HG02610 (cell line): ENCODE results near the gene IKBIP.
"Not testable (repeated sequence)": the region's sequence is repeated elsewhere in the genome, so short reads cannot be mapped to it uniquely, and the experiment has no call there.

Experiments
- ATAC-seq: cut with Tn5 transposase; IDR thresholded peaks from one replicate; pipeline ENCODE4 v1.9.1; 2021; ENCODE audit warnings: mild to moderate bottlenecking, moderate library complexity; ENCODE audit not compliant: unreplicated experiment

Gene IKBIP

DNA sequence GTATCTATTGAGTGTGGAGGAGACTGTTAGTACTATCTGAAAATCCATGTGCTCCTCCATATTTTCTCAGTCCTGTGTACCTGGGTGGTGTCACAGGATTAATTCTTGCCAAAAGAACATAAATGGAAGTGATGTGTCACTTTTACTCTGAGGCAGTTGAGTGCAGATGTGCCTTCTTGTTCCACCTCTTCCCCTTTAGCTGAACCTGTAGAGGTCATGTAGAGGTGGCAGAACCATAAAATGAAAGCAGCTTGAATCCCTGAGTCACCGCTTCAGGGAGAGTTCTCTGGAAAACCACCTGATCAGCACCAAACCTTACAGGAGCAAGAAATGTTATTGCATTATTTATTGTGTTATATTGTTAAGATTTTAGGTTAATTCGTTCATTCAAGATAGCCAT is 65.8 kb downstream of the IKBIP start:
- no peak for ATAC-seq

DNA sequence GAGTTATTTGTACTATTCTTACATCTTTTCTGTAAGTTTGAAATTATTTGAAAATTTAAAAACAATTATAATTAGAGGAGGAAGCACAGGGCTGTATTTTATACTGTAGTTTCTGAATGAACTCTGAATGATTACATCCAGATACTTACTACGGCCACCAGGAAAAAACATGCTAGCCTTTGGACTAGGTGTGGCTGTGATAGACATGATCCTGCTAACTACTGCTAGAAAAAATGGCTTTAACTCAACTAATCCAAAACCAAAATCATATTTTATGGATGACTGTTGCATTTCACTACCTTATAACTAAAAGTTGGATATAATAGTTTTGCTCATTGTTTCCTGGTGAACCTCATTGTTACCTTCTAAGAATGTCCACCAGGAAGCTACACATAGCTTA is 66.2 kb downstream of the IKBIP start:
- no peak for ATAC-seq

DNA sequence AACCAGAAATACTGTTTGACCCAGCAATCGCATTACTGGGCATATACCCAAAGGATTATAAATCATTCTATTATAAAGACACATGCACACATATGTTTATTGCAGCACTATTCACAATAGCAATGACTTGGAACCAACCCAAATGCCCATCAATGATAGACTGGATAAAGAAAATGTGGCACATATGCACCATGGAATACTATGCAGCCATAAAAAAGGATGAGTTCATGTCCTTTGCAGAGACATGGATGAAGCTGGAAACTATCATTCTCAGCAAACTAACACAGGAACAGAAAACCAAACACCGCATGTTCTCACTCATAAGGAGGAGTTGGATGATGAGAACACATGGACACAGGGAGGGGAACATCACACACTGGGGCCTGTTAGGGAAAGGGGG is 67.8 kb downstream of the IKBIP start:
- ATAC-seq, result not testable (repeated sequence)

DNA sequence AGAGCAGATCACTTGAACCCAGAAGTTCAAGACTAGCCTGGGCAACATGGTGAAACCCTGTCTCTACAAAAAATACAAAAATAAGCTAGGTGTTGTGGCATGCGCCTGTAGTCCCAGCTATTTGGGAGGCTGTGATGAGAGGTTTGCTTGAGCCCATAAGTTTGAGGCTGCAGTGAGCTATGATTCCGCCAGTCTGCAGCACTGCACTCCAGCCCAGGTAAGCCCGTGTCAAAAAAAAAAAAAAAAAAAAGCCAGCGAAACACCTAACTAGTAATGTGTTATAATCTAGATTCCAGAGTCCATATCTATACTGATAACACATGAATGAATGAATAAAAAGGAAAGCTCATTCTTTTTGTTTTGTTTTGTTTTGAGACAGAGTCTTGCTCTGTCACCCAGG is 69.6 kb downstream of the IKBIP start:
- no peak for ATAC-seq
